AG10803 (cell line): ENCODE measurements around the gene GRID1.

Source experiments
- DNase-seq: peaks from one replicate; pipeline ENCODE4 v3.0.0; 2010; ENCODE audit warnings: low read depth
- H3K4me3 ChIP-seq: 2 replicates; pipeline ENCODE4 v1.5.1; 2011; ENCODE audit warnings: mild to moderate bottlenecking, low read length, control low read depth
- TF ChIP-seq, protein P1 (sequence below): conservative IDR thresholded peaks from 2 replicates; pipeline ENCODE4 v1.5.1; 2011; ENCODE audit warnings: mild to moderate bottlenecking, low read length, control low read depth, inconsistent platforms

GRID1 gene

DNA sequence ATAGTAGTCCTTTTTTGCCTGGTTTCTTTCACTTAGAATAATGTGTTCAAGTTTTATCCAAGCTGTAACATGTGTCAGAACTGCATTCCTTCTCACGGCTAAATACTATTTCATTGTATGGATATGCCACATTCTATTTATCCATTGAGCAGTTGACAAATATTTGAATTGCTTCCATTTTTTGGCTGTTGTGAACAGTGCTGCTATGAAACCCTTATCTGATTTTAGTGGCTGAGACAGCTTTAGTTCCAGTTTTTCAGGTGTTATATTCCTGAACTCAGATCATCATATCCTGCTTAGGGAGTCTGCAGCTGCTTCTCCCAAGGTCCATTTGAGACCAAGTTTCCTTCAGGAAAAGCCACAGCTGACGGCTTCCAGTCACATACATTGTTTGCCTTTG is 339.2 kb downstream of the GRID1 start:
- no peak for DNase-seq
- TF ChIP-seq, protein P1, sequence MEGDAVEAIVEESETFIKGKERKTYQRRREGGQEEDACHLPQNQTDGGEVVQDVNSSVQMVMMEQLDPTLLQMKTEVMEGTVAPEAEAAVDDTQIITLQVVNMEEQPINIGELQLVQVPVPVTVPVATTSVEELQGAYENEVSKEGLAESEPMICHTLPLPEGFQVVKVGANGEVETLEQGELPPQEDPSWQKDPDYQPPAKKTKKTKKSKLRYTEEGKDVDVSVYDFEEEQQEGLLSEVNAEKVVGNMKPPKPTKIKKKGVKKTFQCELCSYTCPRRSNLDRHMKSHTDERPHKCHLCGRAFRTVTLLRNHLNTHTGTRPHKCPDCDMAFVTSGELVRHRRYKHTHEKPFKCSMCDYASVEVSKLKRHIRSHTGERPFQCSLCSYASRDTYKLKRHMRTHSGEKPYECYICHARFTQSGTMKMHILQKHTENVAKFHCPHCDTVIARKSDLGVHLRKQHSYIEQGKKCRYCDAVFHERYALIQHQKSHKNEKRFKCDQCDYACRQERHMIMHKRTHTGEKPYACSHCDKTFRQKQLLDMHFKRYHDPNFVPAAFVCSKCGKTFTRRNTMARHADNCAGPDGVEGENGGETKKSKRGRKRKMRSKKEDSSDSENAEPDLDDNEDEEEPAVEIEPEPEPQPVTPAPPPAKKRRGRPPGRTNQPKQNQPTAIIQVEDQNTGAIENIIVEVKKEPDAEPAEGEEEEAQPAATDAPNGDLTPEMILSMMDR = no peak

DNA sequence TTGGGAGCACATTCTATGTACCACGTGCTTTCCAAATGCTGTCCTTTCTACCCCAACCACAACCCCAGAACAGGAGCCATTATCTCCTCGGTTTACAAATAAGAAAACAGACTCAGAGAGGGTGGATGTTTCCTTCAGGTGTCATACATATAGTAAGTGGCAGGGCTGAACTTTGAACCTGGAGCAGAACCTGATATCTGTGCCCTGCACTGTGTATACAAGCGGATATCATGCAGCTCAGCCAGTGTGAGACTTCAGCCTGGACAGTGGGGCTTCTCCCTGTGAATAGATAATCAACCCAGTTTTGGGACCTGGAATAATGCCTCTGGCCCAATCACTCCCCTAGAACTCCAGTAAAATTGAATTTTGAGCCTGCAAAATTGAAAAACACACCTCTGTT is 341.1 kb downstream of the GRID1 start:
- no peak for DNase-seq
- H3K4me3 ChIP-seq = no peak overlapping the region
- TF ChIP-seq, protein P1 = no peak

More for the DNA sequence above, 339.2 kb downstream of the GRID1 start:
- no peak overlapping the region for H3K4me3 ChIP-seq

GRCh38 chr10:86024281-86025041 is 342.1 kb downstream of the GRID1 start:
- H3K4me3 ChIP-seq = no peak overlapping the region
- no peak for DNase-seq
- TF ChIP-seq, protein P1 = no peak

GRCh38 chr10:86023931-86024280 is 342.7 kb downstream of the GRID1 start:
- no peak for DNase-seq
- no peak overlapping the region for H3K4me3 ChIP-seq
- TF ChIP-seq, protein P1 = no peak

DNA sequence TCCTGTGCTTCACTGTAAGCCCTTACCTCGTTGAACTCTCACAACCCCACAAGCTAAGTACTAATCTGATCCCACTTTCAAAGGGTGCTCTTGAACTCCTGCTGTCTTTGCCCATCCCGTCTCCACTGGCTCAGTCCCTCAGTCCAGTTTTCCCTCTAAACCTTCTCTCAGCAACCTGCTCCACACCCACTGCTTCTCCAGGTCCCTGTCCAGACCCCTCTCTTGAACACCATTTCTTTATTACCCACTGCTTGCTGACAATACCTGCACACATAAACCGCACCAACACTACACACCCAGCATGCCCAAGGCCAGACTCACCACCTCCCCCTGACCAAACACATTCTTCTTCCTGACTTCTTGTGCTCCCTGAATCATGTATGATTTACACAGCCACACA is 343.3 kb downstream of the GRID1 start:
- TF ChIP-seq, protein P1 = no peak
- H3K4me3 ChIP-seq = no peak overlapping the region
- no peak for DNase-seq

GRCh38 chr10:86022906-86023305 is 343.7 kb downstream of the GRID1 start:
- TF ChIP-seq, protein P1 = no peak
- no peak for DNase-seq
- H3K4me3 ChIP-seq = no peak overlapping the region

DNA sequence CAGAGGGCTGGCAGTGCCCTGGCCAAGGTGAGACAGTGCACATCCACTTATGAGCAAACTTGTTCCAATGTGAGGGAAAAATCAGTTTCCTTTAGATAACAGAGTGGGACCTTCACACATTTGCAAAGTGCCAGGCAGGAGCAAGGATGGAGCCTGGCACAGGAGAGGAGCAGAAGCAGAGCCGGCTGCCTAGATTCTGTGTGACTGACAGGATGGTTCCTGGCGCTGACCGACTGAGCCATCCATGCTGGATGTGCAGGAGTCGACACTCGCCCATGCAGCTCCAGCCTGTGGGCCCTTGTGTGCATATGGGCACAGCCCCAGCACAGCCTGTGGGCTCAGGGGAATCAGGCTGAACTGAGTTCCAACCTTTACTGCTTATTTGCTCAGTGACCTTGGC is 346.5 kb downstream of the GRID1 start:
- TF ChIP-seq, protein P1 = no peak
- no peak for DNase-seq
- no peak overlapping the region for H3K4me3 ChIP-seq
